ENCODE measurements around the gene CKAP4. TPM values are rescaled to one million over a fixed set of nuclear protein-coding genes. Genes with fewer than 3 reads are reported as not detected.

Gene CKAP4
- total and polyA plus RNA-seq, 10 of the 15 experiments (the other 5 are each of a cell fraction or from before 2014, with no cell fraction given), result 0.39 to 23.6 (median 11.1) TPM

- Histone ChIP-seq H3K4me2 (ENCODE audit: control insufficient read depth, insufficient read depth) (no peak overlapping the region), H3K4me1 (ENCODE audit: control insufficient read depth, insufficient read depth, low read length) (no peaks in the 10 kb centered on the region), H4K20me1 (ENCODE audit: control insufficient read depth, insufficient read depth) (no peaks in the 10 kb centered on the region), H3K9me3 (replicated peaks; ENCODE audit: control insufficient read depth, insufficient read depth, low read length) (no peaks in the 10 kb centered on the region), H3K36me3 (ENCODE audit: control insufficient read depth in 2 of 2, insufficient read depth in 2 of 2, low read length in 1 of 2) (no peaks in the 10 kb centered on the region), H3K9ac (ENCODE audit: control insufficient read depth, insufficient read depth, low read length) (no peak overlapping the region), H3K27ac (ENCODE audit: control insufficient read depth, insufficient read depth) (no peak overlapping the region), H3K4me3 (no peak overlapping the region), H2AFZ (ENCODE audit: control insufficient read depth, low read depth, low read length) (no peak overlapping the region), H3K79me2 (ENCODE audit: control insufficient read depth, insufficient read depth, low read length) (no peaks in the 10 kb centered on the region), H3K27me3 (replicated peaks in 1 of 2; ENCODE audit: control insufficient read depth in 2 of 2, insufficient read depth in 2 of 2, low read length in 1 of 2) (peaks cover 2% of the 10 kb centered on the region in 2 experiments; a peak in 3 of 4 replicates)
- SMC1A ChIA-PET (ENCODE audit: uncharacterized antibody, unreplicated experiment), result interaction anchor here (3.0 kb wide), 1 partner anchor 49 kb away, joined by 9 read pairs; no protein-coding TSS in a partner anchor
- in situ Hi-C loops (cut with MboI), result no loop called here
- DNase-seq (ENCODE audit: low read depth, low spot score) (no peak), FAIRE-seq (no peak), ATAC-seq (no peak)
- WGBS (ENCODE audit: insufficient coverage, insufficient replicate concordance, low lambda C conversion rate, missing lambda C conversion rate), result 97% methylated on average over 13 of the region's 26 CpGs
- TF ChIP-seq ESRRA (IDR thresholded peaks at IDR 0.05; ENCODE audit: low read length), result no peak
- no peak for TF ChIP-seq SREBF1 (IDR thresholded peaks at IDR 0.05; ENCODE audit: low read length)
- TF ChIP-seq SUPT20H (IDR thresholded peaks at IDR 0.05; ENCODE audit: borderline replicate concordance, control insufficient read depth, low read depth, low read length), result no peak
- no peak for TF ChIP-seq BHLHE40 (IDR thresholded peaks at IDR 0.05; ENCODE audit: borderline replicate concordance in 1 of 2, low read depth in 2 of 2, low read length in 1 of 2)
- no peak for TF ChIP-seq REST (IDR thresholded peaks at IDR 0.05; ENCODE audit: low read depth, low read length)
- TF ChIP-seq EZH2 (IDR thresholded peaks at IDR 0.05; ENCODE audit: borderline replicate concordance, control insufficient read depth, low read depth, low read length), result no peak
- TF ChIP-seq ZZZ3 (IDR thresholded peaks at IDR 0.05; ENCODE audit: control insufficient read depth, insufficient read length, low read depth), result no peak
- no peak for TF ChIP-seq HCFC1 (IDR thresholded peaks at IDR 0.05; ENCODE audit: low read length)
- TF ChIP-seq MAX (IDR thresholded peaks at IDR 0.05; ENCODE audit: low read depth, low read length), result no peak
- no peak for TF ChIP-seq IKZF1 (conservative IDR thresholded peaks at IDR 0.05)
- TF ChIP-seq POLR2AphosphoS5 (IDR thresholded peaks at IDR 0.05; ENCODE audit: low read length), result no peak
- no peak for TF ChIP-seq ETV6 (conservative IDR thresholded peaks at IDR 0.05 in 1 of 2, IDR thresholded peaks at IDR 0.05 in 1 of 2; ENCODE audit: borderline replicate concordance in 1 of 2, low read depth in 1 of 2)
- no TSS peak for BruUV-seq (replicated peaks)
- RAD21 ChIA-PET (ENCODE audit: unreplicated experiment), result no interaction called here
- POLR2A ChIA-PET, result no interaction called here
- intact Hi-C loops (cut with micrococcal nuclease; ENCODE audit: unreplicated experiment), result no loop called here
- CTCF ChIA-PET, result interaction anchor here (0.6 to 8.5 kb wide), 3 partner anchors 49 to 753 kb away, joined by 3 to 206 read pairs (median 4); no protein-coding TSS in a partner anchor
These were observed 14.8 kb downstream of the CKAP4 start for GRCh38 chr12:106233011-106233410.
